Measurements from ENCODE around the gene POLR3H.

GRCh38 chr22:41560095-41560471 lies 15.8 kb upstream of the POLR3H start:
- TF ChIP-seq, protein P1, sequence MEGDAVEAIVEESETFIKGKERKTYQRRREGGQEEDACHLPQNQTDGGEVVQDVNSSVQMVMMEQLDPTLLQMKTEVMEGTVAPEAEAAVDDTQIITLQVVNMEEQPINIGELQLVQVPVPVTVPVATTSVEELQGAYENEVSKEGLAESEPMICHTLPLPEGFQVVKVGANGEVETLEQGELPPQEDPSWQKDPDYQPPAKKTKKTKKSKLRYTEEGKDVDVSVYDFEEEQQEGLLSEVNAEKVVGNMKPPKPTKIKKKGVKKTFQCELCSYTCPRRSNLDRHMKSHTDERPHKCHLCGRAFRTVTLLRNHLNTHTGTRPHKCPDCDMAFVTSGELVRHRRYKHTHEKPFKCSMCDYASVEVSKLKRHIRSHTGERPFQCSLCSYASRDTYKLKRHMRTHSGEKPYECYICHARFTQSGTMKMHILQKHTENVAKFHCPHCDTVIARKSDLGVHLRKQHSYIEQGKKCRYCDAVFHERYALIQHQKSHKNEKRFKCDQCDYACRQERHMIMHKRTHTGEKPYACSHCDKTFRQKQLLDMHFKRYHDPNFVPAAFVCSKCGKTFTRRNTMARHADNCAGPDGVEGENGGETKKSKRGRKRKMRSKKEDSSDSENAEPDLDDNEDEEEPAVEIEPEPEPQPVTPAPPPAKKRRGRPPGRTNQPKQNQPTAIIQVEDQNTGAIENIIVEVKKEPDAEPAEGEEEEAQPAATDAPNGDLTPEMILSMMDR (IDR thresholded peaks at IDR 0.05 in 8 of 11, conservative IDR thresholded peaks at IDR 0.05 in 3 of 11) = no peak
- TF ChIP-seq POLR2AphosphoS5 (IDR thresholded peaks at IDR 0.05) (no peak), POLR2A (IDR thresholded peaks at IDR 0.05) (no peak)
